GM23338 (cell line): ENCODE data around the gene PAMR1. TPM values are rescaled to one million over a fixed set of nuclear protein-coding genes. Genes with fewer than 3 reads are reported as not detected.

Source experiments
- ATAC-seq: fragments of 200-7000 bp; cut with Tn5 transposase; 3 replicates; pipeline ENCODE4 v1.9.1; 2020
- DNase-seq: peaks from one replicate; pipeline ENCODE4 v3.0.0-alpha.2; 2015; ENCODE audit warnings: low spot score
- H2AFZ ChIP-seq: fragments of 200-600 bp; sonication (generic); 2 replicates; pipeline ENCODE4 v1.8.0; 2016; ENCODE audit warnings: antibody characterized with exemption, mild to moderate bottlenecking, moderate library complexity
- H3F3A ChIP-seq: fragments of 200-600 bp; sonication (generic); replicated peaks from 2 replicates; pipeline ENCODE4 v1.8.0; 2017; ENCODE audit warnings: antibody characterized with exemption, mixed run types, low read depth
- H3K27ac ChIP-seq: fragments of 200-600 bp; sonication (generic); 2 replicates; pipeline ENCODE4 v1.6.1; 2016; ENCODE audit warnings: low read depth
- H3K27me3 ChIP-seq: fragments of 200-600 bp; sonication (generic); 2 replicates; pipeline ENCODE4 v1.8.0; 2016; ENCODE audit warnings: mild to moderate bottlenecking, mixed run types, moderate library complexity; ENCODE audit not compliant: insufficient read depth
- H3K36me3 ChIP-seq: fragments of 200-600 bp; sonication (generic); 2 replicates; pipeline ENCODE4 v1.8.0; 2016; ENCODE audit warnings: mild to moderate bottlenecking; ENCODE audit not compliant: insufficient read depth
- H3K4me1 ChIP-seq: fragments of 200-600 bp; sonication (generic); 2 replicates; pipeline ENCODE4 v1.8.0; 2016; ENCODE audit warnings: mild to moderate bottlenecking, moderate library complexity; ENCODE audit not compliant: insufficient read depth
- H3K4me2 ChIP-seq: fragments of 200-600 bp; sonication (generic); 2 replicates; pipeline ENCODE4 v1.7.1; 2017; ENCODE audit warnings: mixed run types
- H3K4me3 ChIP-seq: fragments of 200-600 bp; sonication (generic); 2 replicates; pipeline ENCODE4 v1.6.1; 2016; ENCODE audit warnings: mixed run types
- H3K79me2 ChIP-seq: fragments of 200-600 bp; sonication (generic); replicated peaks from 2 replicates; pipeline ENCODE4 v1.8.0; 2017; ENCODE audit warnings: mild to moderate bottlenecking; ENCODE audit not compliant: insufficient read depth
- H3K9me2 ChIP-seq: fragments of 200-600 bp; sonication (generic); 2 replicates; pipeline ENCODE4 v1.8.0; 2017; ENCODE audit not compliant: insufficient read depth
- H4K20me1 ChIP-seq: fragments of 200-600 bp; sonication (generic); replicated peaks from 2 replicates; pipeline ENCODE4 v1.8.0; 2017; ENCODE audit warnings: mild to moderate bottlenecking; ENCODE audit not compliant: insufficient read depth
- H3K27ac Mint-ChIP-seq: 2 replicates; pipeline ENCODE4 v1.8.0; 2020; ENCODE audit warnings: inconsistent platforms, mild to moderate bottlenecking, moderate library complexity, mixed read lengths
- H3K27me3 Mint-ChIP-seq: 3 replicates; pipeline ENCODE4 v1.8.0; 2022; ENCODE audit warnings: low read depth, mild to moderate bottlenecking, moderate library complexity, mixed read lengths, inconsistent platforms; ENCODE audit not compliant: insufficient read depth, poor library complexity
- H3K36me3 Mint-ChIP-seq: 3 replicates; pipeline ENCODE4 v1.8.0; 2021; ENCODE audit warnings: low read depth, mild to moderate bottlenecking, inconsistent platforms, moderate library complexity, mixed read lengths
- H3K4me1 Mint-ChIP-seq: 3 replicates; pipeline ENCODE4 v1.8.0; 2020; ENCODE audit warnings: mild to moderate bottlenecking, inconsistent platforms, mixed read lengths
- H3K4me3 Mint-ChIP-seq: 3 replicates; pipeline ENCODE4 v1.8.0; 2021; ENCODE audit warnings: moderate library complexity, mild to moderate bottlenecking, inconsistent platforms, mixed read lengths
- H3K9me3 Mint-ChIP-seq: 3 replicates; pipeline ENCODE4 v1.8.0; 2020; ENCODE audit warnings: moderate library complexity, mild to moderate bottlenecking, inconsistent platforms, mixed read lengths
- CREB1 ChIP-seq: fragments of 250-450 bp; sonication (Bioruptor Pico); IDR thresholded peaks from 2 replicates; pipeline ENCODE4 v1.5.0; 2020; ENCODE audit warnings: low read depth, mild to moderate bottlenecking, moderate library complexity
- EZH2 ChIP-seq: fragments of 200-600 bp; sonication (generic); IDR thresholded peaks from one replicate; pipeline ENCODE4 v1.8.0; 2017; ENCODE audit warnings: antibody characterized with exemption, mild to moderate bottlenecking, low read depth; ENCODE audit not compliant: unreplicated experiment
- EZH2phosphoT487 ChIP-seq: fragments of 200-600 bp; sonication (generic); IDR thresholded peaks from one replicate; pipeline ENCODE4 v1.8.1; 2018; ENCODE audit warnings: antibody characterized with exemption; ENCODE audit not compliant: unreplicated experiment
- JUNB ChIP-seq: IDR thresholded peaks from one replicate; pipeline ENCODE4 v1.6.1; 2016; ENCODE audit warnings: antibody characterized with exemption; ENCODE audit not compliant: unreplicated experiment
- NANOG ChIP-seq: IDR thresholded peaks from 2 replicates; pipeline ENCODE4 v1.6.1; 2016; ENCODE audit warnings: antibody characterized with exemption, borderline replicate concordance
- POLR2AphosphoS5 ChIP-seq: IDR thresholded peaks from 2 replicates; pipeline ENCODE4 v1.6.1; 2016; ENCODE audit warnings: antibody characterized with exemption, low read depth
- STAT1 ChIP-seq: IDR thresholded peaks from one replicate; pipeline ENCODE4 v1.6.1; 2016; ENCODE audit warnings: antibody characterized with exemption; ENCODE audit not compliant: unreplicated experiment
- ZNF114 ChIP-seq: fragments of 250-450 bp; sonication (Bioruptor Pico); IDR thresholded peaks from 2 replicates; pipeline ENCODE4 v1.5.0; 2020; ENCODE audit warnings: mild to moderate bottlenecking, moderate library complexity
- polyA plus RNA-seq: library from polyadenylated mRNA; unstranded; fragments of >200 nt; fragmentation: Nextera tagmentation; extraction: Ambion mirVana; gene quantifications from 2 replicates; pipeline ENCODE4 v1.2.1, GENCODE V29; 2016
- total RNA-seq: library from RNA; depleted of rRNA; stranded (reverse); fragments of >200 nt; shearing (Covaris generic); gene quantifications from 2 replicates; pipeline ENCODE4 v1.2.3, GENCODE V29; 2014
- TF ChIP-seq, protein P1 (sequence below): IDR thresholded peaks from one replicate; pipeline ENCODE4 v1.6.1; 2018; ENCODE audit warnings: antibody characterized with exemption; ENCODE audit not compliant: unreplicated experiment
- TF ChIP-seq, protein P2 (sequence below): IDR thresholded peaks from 2 replicates; pipeline ENCODE4 v1.6.1; 2016; ENCODE audit warnings: antibody characterized with exemption

The PAMR1 gene
- total and polyA plus RNA-seq, 2 experiments from 2014 or later = 1.6 to 3.1 TPM

DNA sequence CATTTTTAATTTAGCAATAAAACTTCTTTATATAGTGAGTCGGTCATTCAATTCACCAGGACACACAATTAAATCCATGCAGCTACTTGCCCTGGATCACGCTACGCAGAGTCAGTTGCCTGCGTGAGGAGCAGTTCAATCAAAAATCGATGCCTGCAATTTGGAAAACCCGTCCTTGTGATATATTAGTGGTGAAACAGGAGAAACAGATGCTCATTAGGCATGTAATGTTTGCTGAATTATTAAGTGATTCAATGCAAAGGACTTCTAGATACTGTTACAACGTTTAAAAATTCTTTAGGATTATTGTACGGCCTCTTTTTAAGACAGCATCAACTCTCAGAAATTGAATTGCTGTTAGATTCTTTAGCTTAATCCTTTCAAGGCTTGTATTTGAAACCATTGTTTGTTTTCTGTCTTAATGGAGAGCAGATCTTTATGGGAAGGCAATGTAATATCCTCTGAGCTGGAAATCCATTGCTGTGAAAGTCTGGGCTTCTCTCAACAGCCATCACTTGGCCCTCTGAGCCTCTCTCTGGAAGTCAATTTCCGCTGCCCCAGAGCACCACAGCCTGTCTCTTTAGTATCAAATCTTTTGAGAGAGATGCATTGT lies 20.1 kb upstream of the PAMR1 start:
- ATAC-seq = no peak
- no peak overlapping the region for H3K27ac ChIP-seq
- H3K36me3 ChIP-seq = no peaks in the 10 kb centered on the region
- no peaks in the 10 kb centered on the region for H3K36me3 Mint-ChIP-seq
- DNase-seq = no peak
- H3K4me3 ChIP-seq = no peak overlapping the region
- no peaks in the 10 kb centered on the region for H3K27me3 ChIP-seq
- H3K9me3 Mint-ChIP-seq = no peaks in the 10 kb centered on the region; the same call in 2 of the 3 replicates
- H2AFZ ChIP-seq = no peak overlapping the region
- TF ChIP-seq EZH2 (no peak), CREB1 (CRISPR knock-in tag) (no peak), JUNB (no peak)
- TF ChIP-seq, protein P1, sequence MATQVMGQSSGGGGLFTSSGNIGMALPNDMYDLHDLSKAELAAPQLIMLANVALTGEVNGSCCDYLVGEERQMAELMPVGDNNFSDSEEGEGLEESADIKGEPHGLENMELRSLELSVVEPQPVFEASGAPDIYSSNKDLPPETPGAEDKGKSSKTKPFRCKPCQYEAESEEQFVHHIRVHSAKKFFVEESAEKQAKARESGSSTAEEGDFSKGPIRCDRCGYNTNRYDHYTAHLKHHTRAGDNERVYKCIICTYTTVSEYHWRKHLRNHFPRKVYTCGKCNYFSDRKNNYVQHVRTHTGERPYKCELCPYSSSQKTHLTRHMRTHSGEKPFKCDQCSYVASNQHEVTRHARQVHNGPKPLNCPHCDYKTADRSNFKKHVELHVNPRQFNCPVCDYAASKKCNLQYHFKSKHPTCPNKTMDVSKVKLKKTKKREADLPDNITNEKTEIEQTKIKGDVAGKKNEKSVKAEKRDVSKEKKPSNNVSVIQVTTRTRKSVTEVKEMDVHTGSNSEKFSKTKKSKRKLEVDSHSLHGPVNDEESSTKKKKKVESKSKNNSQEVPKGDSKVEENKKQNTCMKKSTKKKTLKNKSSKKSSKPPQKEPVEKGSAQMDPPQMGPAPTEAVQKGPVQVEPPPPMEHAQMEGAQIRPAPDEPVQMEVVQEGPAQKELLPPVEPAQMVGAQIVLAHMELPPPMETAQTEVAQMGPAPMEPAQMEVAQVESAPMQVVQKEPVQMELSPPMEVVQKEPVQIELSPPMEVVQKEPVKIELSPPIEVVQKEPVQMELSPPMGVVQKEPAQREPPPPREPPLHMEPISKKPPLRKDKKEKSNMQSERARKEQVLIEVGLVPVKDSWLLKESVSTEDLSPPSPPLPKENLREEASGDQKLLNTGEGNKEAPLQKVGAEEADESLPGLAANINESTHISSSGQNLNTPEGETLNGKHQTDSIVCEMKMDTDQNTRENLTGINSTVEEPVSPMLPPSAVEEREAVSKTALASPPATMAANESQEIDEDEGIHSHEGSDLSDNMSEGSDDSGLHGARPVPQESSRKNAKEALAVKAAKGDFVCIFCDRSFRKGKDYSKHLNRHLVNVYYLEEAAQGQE = no peak
- H3K27ac Mint-ChIP-seq = no peak overlapping the region
- peaks cover 18% of the 10 kb centered on the region for H3K4me1 Mint-ChIP-seq
- no peaks in the 10 kb centered on the region for H4K20me1 ChIP-seq
- no peaks in the 10 kb centered on the region for H3K9me2 ChIP-seq
- H3K4me1 ChIP-seq = peaks cover 8% of the 10 kb centered on the region
- no peaks in the 10 kb centered on the region for H3K79me2 ChIP-seq
- H3K27me3 Mint-ChIP-seq = peaks cover 5% of the 10 kb centered on the region
- H3F3A ChIP-seq = no peaks in the 10 kb centered on the region
- H3K4me2 ChIP-seq = no peak overlapping the region
- H3K4me3 Mint-ChIP-seq = no peak overlapping the region

DNA sequence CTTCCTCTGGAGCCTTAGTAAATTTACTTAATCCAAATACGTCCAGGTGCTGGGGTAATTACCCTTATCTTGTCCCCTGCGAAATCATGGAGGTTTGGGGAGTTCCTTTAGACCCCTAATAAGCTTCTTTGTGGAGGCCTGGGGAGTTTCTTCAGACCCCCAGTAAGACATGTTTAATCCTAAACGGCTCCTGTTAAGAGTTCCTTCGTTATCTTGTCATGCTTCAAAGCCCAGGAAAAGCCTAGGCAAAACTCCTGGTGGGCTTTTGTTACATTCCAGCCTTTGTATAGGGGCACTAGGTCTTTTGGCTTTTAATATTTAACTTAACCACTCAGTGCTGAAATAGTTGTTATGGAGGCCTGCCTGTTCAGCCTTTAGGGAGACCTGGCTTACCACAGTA lies 18.1 kb upstream of the PAMR1 start:
- Histone ChIP-seq H3K79me2 (no peaks in the 10 kb centered on the region), H3K4me2 (no peak overlapping the region), H3F3A (no peaks in the 10 kb centered on the region), H3K36me3 (no peaks in the 10 kb centered on the region), H3K27me3 (no peaks in the 10 kb centered on the region), H2AFZ (no peak overlapping the region), H3K9me2 (no peaks in the 10 kb centered on the region; the same call in 1 of the 2 replicates), H3K27ac (no peak overlapping the region), H3K4me1 (peaks cover 5% of the 10 kb centered on the region), H4K20me1 (no peaks in the 10 kb centered on the region), H3K4me3 (no peak overlapping the region)
- ATAC-seq = no peak
- Mint-ChIP-seq H3K9me3 (no peaks in the 10 kb centered on the region; the same call in 2 of the 3 replicates), H3K27me3 (peaks cover 4% of the 10 kb centered on the region), H3K36me3 (no peaks in the 10 kb centered on the region), H3K4me1 (peaks cover 13% of the 10 kb centered on the region), H3K4me3 (no peak overlapping the region), H3K27ac (no peak overlapping the region)
- TF ChIP-seq POLR2AphosphoS5 (no peak), STAT1 (no peak), JUNB (no peak), NANOG (no peak), EZH2phosphoT487 (no peak), ZNF114 (CRISPR knock-in tag) (no peak), EZH2 (no peak)
- TF ChIP-seq, protein P2, sequence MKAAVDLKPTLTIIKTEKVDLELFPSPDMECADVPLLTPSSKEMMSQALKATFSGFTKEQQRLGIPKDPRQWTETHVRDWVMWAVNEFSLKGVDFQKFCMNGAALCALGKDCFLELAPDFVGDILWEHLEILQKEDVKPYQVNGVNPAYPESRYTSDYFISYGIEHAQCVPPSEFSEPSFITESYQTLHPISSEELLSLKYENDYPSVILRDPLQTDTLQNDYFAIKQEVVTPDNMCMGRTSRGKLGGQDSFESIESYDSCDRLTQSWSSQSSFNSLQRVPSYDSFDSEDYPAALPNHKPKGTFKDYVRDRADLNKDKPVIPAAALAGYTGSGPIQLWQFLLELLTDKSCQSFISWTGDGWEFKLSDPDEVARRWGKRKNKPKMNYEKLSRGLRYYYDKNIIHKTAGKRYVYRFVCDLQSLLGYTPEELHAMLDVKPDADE = no peak
- DNase-seq = no peak
